Stimulated activated CD4-positive, alpha-beta T cell treated with anti-CD3 and anti-CD28 coated beads, Interleukin-4, amount 100 ng/mL, for 1 hour (primary cell): ENCODE measurements around the gene RTP5.

Source experiments
- DNase-seq: peaks from one replicate; pipeline ENCODE4 v3.0.0-alpha.2; 2020

The RTP5 gene

DNA sequence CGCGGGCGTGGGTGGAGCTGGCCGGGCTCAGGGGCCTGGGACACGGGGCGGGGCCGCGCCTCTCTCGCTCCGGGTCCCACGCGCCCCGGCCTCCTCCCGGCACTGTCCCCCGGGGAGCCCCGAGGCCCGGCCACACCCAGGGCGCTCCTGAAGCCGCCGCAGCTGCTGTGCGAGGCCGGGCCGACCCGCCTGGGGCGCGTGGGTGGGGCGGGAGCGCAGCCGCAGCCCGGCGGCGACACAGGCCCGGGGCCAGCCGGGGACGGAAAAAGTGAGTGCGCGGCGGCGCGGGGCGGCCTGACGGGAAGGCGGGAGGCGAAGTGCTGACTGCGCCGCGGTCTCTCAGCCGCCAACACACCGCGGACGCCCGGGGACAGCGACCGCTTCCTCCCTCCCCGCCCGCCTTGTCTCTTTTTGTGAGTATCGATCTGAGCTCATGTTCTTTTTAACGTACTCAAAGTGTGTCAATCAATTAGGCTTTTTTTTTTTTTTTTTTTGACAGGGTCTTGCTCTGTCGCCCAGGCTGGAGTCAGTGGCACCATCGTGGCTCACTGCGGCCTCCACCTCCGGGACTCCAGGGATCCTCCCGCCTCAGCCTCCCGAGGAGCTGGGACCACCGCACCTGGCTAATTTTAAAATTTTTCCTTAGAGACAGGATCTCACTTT is 25.3 kb upstream of the RTP5 start:
- peak; percentile 80 for DNase-seq

DNA sequence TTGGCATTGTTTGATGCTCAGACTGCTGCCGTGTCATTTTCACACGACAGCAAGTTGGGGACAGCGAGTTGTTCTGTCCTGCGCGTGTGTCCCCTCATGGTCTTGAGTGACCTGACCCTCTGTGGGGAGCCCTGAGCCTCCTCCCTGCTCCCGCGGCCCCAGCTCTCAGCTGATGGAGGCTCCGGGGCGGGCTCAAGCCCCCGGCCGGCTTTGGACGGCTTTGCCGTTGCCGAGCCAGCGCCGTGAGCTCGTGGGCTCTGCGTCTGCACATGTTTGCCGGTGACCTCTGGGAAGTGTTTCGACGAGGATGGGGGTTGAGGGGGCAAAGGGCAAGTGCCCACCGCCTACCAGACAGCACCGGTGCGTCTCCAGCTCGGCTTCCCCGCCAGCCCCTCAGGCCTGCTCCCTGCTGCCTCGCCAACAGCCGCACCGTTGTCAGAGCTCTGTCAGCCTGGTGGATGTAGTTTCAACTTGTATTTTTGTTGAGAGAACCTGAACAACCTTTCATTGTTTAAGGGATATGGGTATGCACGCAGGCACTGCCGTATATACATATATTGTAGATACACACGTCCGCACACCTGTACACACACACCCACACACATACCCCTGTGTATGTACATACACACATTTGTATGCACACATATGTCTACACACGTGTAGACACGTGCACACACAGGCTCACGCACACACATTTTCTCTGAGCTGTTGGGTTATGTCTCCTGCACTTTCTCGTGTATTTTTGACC is 24.5 kb upstream of the RTP5 start:
- no peak for DNase-seq

DNA sequence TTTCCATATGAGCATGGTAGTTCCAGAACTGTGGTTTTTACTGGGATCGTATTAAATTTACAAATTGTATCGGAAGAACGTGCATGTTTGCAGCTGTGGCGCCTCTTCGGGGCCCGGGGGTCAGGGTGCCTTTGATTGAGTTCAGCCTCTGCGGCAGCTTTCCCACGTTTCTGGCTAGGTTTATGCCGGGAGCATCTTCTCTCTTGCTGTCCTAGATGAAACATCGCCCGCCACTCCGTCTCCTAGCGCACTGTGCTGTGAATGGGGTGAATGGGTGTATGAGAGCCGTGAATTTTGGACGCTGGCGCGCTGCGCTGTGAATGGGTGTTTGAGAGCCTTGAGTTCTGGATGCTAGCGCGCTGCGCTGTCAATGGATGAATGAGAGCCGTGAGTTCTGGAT is 23.1 kb upstream of the RTP5 start:
- no peak for DNase-seq

DNA sequence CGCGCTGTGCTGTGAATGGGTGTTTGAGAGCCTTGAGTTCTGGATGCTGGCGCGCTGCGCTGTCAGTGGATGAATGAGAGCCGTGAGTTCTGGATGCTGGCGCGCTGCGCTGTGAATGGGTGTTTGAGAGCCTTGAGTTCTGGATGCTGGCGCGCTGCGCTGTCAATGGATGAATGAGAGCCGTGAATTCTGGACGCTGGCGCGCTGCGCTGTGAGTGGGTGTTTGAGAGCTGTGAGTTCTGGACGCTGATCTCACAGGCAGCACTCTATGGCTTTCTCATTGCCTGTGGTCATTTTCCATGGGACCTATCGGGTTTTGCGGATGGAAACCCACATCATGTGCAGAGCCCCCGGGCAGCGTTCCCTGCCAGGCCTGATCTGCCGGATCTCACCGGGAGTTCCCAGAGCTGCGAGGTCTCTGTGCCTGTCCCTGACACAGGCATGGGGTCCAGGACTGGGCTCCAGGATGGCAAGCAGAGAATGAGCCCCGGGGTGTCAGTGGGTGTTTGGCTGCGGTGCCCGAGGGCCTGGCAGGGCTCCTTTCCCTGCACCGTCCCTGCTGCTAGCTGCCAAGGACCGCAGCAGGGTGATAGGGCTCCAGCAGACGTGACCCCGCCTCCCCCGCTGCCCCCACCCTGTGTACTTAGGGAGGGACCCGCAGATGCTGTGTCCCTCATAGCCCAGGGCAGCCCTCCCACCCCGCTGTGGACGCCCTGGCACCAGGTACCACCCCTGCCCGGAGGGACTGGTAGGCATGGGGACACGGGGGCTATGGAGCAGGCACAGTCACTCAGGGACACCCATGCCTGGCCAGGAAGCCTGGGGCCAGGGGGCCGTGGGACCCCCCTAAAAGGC is 20.5 kb upstream of the RTP5 start:
- DNase-seq: no peak

- DNase-seq: no peak
Observed at GRCh38 chr2:241849616-241850543, 19.6 kb upstream of the RTP5 start.

DNA sequence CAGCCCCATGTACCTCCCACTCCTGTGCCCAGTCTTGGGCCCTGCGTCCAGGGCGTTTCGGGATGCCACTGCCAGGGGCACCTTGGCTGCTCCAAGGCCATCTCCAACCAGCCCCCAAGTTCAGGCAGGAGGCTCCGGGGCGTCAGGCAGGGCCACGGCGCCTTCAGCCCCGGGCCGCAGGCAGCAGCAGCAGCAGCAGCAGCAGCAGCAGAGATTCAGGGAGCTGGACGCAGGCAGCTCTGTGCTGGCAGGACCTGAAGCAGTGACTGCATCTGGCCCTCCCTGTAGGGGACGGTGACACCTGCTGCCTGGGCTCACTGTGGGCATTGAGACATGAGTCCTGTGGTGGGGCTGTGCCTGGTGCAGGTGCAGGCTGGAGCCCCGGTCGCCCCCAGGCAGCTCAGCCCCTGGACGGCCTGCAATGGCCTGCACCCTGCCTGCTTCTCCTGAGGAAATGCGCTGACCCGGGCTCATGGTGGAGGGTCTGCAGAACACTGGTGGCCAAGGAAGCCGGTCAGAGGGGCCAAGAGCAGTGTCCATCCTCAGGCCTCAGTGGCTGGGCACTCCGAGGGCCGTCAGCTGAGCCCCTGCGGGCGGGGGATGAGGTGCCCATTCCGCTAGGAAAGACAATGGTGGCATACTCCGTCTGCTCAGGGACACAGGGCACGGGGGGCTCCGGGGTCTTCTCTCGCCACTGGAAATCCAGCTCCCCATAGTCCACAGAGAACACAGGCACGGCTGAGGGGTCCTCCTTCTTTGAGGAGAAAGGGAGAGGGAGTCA is 18.8 kb upstream of the RTP5 start:
- no peak for DNase-seq

DNA sequence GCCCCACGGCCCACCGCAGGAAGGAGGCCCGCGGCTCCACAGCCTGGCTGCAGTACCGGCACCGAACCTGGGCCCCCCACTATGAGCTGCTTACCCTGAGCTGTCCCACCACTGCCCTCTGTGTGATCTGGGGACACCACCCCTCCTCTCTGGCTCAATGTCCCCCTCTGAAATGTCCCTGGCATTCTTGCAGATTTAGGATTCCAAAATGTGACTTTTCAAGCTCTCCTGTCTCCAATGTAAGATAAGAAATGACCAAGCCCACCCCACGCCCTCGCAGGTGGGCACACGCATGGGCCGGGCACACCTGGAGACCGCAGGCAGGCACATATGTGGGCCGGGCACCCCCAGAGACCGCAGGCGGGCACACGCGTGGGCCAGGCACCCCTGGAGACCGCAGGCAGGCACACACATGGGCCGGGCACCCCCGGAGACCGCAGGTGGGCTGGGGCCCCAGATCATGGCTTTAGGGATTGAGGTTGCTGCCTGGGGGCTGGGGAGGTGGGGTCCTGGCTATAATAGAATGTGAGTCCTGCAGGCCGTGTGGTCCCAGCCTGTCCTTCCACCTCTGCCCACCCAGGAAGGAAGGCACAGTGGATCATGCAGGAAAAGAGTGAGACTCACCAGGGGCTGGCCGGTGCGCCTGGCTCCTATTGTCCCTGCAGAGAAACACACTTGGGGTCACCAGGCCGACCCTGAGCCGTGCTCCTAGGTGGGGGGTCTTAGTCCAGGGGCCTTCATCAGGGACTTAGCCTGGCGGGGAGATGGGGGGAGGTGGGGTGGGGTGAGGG is 18.0 kb upstream of the RTP5 start:
- DNase-seq: no peak

GRCh38 chr2:241852116-241852980 is 17.2 kb upstream of the RTP5 start:
- no peak for DNase-seq

- no peak for DNase-seq
Observed at GRCh38 chr2:241852981-241853631, 16.4 kb upstream of the RTP5 start.

DNA sequence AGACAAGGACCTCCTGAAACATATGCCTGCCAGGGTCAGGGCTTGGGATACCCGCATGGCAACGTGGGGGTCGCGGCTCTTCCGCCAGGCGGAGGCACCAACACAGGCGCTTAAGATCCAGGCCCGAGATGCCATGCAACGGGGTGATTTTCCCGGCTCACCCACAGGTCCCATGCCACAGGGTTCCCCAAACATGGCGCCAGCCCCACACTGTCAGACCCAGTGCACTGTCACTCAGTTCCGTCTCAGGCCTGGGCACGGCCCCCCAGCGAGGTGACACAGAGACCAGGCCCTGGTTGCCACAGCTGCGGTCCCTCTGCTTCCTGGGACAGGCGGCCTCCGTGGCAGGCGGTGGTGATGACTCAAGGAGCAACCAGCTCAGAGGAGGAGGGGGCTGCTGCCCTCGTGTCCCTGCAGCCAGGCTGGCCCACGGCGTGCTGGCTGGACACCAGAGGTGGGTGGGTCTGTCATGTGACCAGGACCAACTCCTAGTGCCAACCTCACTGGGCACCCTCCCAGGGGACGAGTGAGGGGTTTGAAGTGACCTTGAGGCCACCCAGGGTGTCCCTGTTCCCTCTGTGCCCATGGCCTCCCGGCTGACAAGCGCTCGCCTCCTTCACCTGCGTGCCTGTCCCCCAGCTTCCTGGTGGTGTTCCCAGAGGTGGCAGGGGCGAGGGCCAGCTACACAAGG is 15.7 kb upstream of the RTP5 start:
- no peak for DNase-seq

- no peak for DNase-seq
Observed at GRCh38 chr2:241854342-241855244, 14.9 kb upstream of the RTP5 start.

DNA sequence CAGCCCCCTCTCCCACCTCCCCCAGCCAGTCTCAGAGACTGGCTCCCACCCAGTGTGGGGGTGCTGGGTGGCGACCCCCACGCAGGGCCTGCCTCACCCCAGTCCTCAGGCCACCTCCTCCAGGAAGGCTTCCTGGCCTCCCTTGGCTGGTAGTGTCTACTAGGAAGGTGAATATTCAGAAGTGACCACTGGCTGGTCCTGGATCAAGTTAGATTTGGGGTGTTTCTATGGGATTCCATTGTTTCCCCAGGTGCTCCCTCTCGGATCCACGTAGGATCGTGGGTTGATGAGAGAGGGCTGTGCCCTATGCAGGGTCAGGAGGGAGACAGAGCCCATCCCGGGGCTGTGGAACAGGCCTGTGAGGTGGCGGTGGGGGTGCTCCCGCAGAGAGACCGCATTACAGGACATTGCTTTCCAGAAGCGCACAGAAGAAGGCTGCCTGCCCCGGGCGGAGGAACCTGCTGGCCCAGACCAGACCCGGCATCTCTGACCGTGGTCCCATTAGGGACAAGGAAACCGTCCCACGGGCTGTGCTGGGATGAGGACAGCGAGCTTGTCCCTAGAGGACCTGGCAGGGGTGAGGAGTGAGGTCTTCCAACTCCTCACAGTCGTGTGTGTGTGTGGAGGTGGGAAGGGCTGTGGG is 14.2 kb upstream of the RTP5 start:
- DNase-seq: no peak

DNA sequence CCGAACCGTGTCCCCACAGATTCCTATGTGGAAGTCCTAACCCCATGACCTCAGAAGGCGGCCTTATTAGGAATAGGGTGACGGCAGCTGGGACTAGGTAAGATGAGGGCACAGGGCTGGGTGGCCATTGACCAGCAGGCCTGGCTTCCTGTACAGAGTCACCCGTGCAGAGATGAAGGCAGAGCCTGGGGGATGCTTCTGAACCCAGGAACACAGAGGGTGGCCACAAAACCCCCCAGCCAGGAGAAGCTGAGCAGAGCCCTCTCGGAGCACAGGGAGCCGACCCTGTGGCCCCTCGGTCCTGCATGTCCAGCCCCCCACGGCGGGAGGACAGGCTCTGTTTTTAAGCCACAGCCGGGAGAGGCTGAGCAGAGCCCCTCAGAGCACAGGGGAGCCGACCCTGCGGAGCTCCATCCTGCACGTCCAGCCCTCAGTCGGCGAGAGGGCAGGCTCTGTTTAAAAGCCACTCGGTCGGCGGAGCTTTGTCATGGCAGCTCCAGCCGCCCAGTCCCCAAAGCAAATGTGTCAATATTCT is 13.6 kb upstream of the RTP5 start:
- DNase-seq: no peak

GRCh38 chr2:241857041-241857541 is 12.4 kb upstream of the RTP5 start:
- DNase-seq: no peak

GRCh38 chr2:241857572-241858121 is 11.9 kb upstream of the RTP5 start:
- no peak for DNase-seq
